Mesothelial cell of epicardium (in vitro differentiated cells): ENCODE measurements around the gene TMEM72. TPM values are rescaled to one million over a fixed set of nuclear protein-coding genes. Genes with fewer than 3 reads are reported as not detected.
A peak's percentile ranks its signal among the peaks of the same experiment; 100 is the strongest.

Experiments
- DNase-seq, 2 experiments: peaks; one replicate each; pipeline ENCODE4 v3.0.0; 2021; ENCODE audit warnings: low spot score in 2 of 2; ENCODE audit not compliant: unreplicated experiment in 2 of 2
- H3K27ac Mint-ChIP-seq: 2 replicates; pipeline ENCODE4 v1.8.0; 2021; ENCODE audit warnings: mixed read lengths
- H3K27me3 Mint-ChIP-seq: 2 replicates; pipeline ENCODE4 v1.8.0; 2021; ENCODE audit warnings: low read depth, mixed read lengths
- H3K36me3 Mint-ChIP-seq: 2 replicates; pipeline ENCODE4 v1.8.0; 2021; ENCODE audit warnings: mixed read lengths
- H3K4me1 Mint-ChIP-seq: 2 replicates; pipeline ENCODE4 v1.8.0; 2021; ENCODE audit warnings: mixed read lengths
- H3K4me3 Mint-ChIP-seq: 2 replicates; pipeline ENCODE4 v1.8.0; 2021; ENCODE audit warnings: mild to moderate bottlenecking, moderate library complexity, mixed read lengths
- H3K9me3 Mint-ChIP-seq: 2 replicates; pipeline ENCODE4 v1.8.0; 2021; ENCODE audit warnings: mixed read lengths
- total RNA-seq: library from RNA; stranded (reverse); gene quantifications from 3 replicates; pipeline ENCODE4 v1.2.1, GENCODE V29; 2021
- TF ChIP-seq, protein P1 (sequence below): fragments of 200-600 bp; sonication (generic); IDR thresholded peaks from one replicate; pipeline ENCODE4 v1.5.0; 2021; ENCODE audit warnings: antibody characterized with exemption; ENCODE audit not compliant: unreplicated experiment

TMEM72 gene
- total RNA-seq, 1 donor from 2014 or later = 0.67 TPM

DNA sequence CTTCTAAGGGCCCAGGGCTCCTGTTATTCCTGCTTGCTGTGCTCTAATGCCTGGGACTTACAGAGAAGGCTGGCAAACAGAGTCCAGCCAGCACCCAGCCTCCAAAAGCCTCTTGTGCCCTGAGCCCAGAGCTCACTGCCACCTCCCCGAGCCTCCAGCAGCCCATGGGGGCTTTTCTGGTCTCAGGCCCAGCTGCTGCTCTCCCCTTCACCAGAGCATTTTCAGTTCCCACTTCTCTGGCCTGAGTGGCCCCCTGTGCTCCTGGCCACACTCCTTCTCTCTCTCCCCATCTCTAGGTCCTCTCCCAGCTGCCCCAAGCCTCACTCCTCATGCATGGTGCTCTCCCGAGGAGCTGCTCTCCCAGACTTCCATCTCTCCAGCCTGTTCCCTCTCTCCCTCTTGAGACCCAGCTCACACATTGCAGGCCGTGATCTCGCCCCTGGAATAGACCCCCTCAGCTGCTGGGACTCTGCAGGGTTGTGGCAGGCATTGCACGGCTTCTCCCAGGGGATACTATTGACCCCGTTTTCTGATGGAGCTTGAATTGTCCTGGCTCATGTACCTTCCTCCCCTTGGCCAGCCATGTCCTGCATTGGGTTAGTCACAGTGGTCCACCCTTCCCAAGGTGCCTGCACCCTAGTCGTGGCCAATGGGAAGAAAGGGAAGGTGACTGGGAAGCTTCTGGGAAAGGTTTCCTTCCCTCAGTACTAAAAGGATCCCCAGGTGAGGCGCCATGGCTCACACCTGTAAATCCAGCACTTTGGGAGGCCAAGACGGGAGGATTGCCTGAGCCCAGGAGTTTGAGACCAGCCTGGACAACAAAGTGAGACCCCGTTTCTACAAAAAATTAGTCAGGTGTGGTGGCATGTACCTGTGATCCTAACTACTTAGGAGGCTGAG, 39.4 kb downstream of the TMEM72 start:
- TF ChIP-seq, protein P1, sequence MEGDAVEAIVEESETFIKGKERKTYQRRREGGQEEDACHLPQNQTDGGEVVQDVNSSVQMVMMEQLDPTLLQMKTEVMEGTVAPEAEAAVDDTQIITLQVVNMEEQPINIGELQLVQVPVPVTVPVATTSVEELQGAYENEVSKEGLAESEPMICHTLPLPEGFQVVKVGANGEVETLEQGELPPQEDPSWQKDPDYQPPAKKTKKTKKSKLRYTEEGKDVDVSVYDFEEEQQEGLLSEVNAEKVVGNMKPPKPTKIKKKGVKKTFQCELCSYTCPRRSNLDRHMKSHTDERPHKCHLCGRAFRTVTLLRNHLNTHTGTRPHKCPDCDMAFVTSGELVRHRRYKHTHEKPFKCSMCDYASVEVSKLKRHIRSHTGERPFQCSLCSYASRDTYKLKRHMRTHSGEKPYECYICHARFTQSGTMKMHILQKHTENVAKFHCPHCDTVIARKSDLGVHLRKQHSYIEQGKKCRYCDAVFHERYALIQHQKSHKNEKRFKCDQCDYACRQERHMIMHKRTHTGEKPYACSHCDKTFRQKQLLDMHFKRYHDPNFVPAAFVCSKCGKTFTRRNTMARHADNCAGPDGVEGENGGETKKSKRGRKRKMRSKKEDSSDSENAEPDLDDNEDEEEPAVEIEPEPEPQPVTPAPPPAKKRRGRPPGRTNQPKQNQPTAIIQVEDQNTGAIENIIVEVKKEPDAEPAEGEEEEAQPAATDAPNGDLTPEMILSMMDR = no peak
- H3K4me1 Mint-ChIP-seq = peaks cover 33% of the 10 kb centered on the region
- peak overlapping the region; percentile 2 for H3K27ac Mint-ChIP-seq
- H3K4me3 Mint-ChIP-seq = no peak overlapping the region
- H3K9me3 Mint-ChIP-seq = peaks cover 3% of the 10 kb centered on the region
- H3K36me3 Mint-ChIP-seq = peaks cover 3% of the 10 kb centered on the region
- DNase-seq = no peak
- no peaks in the 10 kb centered on the region for H3K27me3 Mint-ChIP-seq

DNA sequence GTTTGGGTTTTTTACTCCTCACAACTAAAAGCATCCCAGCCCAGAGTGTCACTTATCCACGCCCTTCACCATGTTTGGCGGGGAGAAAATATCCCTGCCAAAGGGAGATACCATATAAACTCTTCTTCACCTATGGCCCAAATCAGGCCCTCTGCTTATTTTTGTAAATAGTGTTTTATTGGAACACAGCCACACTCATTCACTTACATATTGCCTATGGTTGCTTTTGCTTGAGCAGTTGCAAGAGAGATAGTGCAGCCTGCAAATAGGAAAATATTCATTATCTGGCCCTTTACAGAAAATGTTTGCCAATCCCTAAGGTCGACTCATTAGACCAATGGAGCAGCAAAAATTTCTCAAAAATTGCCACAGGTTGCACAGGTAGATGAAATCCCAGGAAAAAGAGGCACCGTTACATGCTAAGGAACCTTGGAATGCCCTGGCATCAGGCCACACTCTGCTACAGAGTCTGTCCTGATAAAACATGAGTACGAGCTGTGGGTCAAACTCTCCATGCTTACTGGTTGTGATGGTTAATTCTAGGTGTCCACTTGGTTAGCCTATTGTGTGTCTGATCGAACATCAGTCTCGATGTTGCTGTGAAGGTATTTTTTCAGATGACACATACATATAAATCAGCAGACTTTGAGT, 40.6 kb downstream of the TMEM72 start:
- peaks cover 12% of the 10 kb centered on the region for H3K36me3 Mint-ChIP-seq
- no peak overlapping the region for H3K27ac Mint-ChIP-seq
- peaks cover 33% of the 10 kb centered on the region for H3K4me1 Mint-ChIP-seq
- H3K9me3 Mint-ChIP-seq = no peaks in the 10 kb centered on the region
- TF ChIP-seq, protein P1 = no peak
- H3K27me3 Mint-ChIP-seq = no peaks in the 10 kb centered on the region
- no peak for DNase-seq
- H3K4me3 Mint-ChIP-seq = no peak overlapping the region

DNA sequence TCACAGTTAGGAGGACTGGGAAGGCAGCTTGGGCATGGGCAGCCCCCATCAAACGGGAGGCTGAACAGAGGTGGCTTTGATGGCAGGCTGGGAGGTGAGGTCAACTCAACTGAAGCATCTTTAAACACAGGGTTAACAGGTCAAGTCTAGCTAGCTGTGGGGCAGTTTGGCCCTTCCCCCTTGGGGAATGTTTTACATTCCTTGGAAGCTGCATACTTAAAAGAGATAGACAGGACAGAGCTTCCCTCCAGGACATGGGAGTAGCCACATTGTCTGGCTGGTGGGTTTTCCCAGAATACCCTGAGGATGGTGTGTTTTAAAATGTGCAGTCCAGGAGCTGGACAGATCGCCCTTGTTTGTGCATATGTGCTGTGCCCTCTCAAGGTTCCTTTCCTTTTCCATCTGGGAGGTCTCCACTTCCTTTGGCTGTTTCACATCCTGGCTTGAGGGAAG, 41.7 kb downstream of the TMEM72 start:
- peak overlapping the region; percentile 55 for H3K27ac Mint-ChIP-seq
- peaks cover 37% of the 10 kb centered on the region for H3K4me1 Mint-ChIP-seq
- H3K4me3 Mint-ChIP-seq = no peak overlapping the region
- no peaks in the 10 kb centered on the region for H3K9me3 Mint-ChIP-seq
- H3K36me3 Mint-ChIP-seq = peaks cover 16% of the 10 kb centered on the region
- TF ChIP-seq, protein P1 = no peak
- no peak for DNase-seq
- H3K27me3 Mint-ChIP-seq = no peaks in the 10 kb centered on the region

DNA sequence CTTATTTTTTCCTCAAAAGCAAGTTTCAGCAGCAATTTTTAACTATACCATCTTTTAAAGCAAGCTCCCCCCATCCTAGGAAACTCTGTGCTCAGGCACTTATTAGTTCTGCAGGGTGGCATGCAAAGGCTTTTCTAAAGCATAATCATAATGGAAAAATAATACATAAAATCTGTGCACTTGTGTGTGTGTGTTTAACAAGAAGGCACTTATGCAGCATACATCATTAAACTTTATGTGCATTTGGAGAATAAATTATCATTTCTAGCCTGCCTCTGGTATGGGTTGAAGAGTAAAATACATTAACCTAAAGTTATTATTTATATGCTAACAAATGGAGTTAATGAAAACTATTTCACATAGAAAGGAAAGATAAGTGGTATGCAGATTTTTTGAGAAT, 42.9 kb downstream of the TMEM72 start:
- Mint-ChIP-seq H3K27me3 (no peaks in the 10 kb centered on the region), H3K9me3 (no peaks in the 10 kb centered on the region), H3K36me3 (peaks cover 16% of the 10 kb centered on the region), H3K27ac (no peak overlapping the region), H3K4me1 (peaks cover 49% of the 10 kb centered on the region), H3K4me3 (no peak overlapping the region)
- no peak for DNase-seq
- TF ChIP-seq, protein P1 = no peak

DNA sequence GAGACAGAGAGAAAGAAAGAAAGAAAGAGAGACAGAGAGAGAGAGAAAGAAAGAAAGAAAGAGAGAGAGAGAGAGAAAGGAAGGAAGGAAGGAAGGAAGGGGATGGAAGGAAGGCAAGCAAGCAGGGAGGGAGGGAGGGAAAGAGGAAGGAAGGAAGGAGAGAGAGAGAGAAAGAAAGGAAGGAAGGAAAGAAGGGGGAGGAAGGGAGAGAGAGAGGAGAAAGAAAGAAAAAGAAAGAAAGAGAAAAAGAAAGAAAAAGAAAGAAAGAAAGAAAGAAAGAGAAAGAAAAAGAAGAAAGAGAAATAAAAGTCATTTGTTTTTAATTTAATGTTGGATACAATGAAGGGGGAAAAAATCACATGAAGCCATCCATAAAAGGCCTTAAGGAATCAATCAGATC, 43.8 kb downstream of the TMEM72 start:
- Mint-ChIP-seq H3K4me1 (peaks cover 44% of the 10 kb centered on the region), H3K9me3 (no peaks in the 10 kb centered on the region), H3K27ac (no peak overlapping the region), H3K36me3 (peaks cover 16% of the 10 kb centered on the region), H3K27me3 (no peaks in the 10 kb centered on the region), H3K4me3 (no peak overlapping the region)
- no peak for DNase-seq
- TF ChIP-seq, protein P1 = no peak
